A673 (cell line): ENCODE data around the gene ZNF775.

Source experiments
- EZH2 ChIP-seq: fragments of 200-600 bp; sonication (generic); IDR thresholded peaks from 2 replicates; pipeline ENCODE4 v1.6.1; 2017; ENCODE audit warnings: borderline replicate concordance, low read depth, mild to moderate bottlenecking, mixed read lengths, antibody characterized with exemption, low read length; ENCODE audit not compliant: poor library complexity, severe bottlenecking
- TF ChIP-seq, protein P1 (sequence below): fragments of 300-800, 200-600 bp; sonication (generic); conservative IDR thresholded peaks from 2 replicates; pipeline ENCODE4 v1.5.1; 2017; ENCODE audit warnings: low read depth, mild to moderate bottlenecking, antibody characterized with exemption, low read length, moderate library complexity, mixed read lengths

DNA sequence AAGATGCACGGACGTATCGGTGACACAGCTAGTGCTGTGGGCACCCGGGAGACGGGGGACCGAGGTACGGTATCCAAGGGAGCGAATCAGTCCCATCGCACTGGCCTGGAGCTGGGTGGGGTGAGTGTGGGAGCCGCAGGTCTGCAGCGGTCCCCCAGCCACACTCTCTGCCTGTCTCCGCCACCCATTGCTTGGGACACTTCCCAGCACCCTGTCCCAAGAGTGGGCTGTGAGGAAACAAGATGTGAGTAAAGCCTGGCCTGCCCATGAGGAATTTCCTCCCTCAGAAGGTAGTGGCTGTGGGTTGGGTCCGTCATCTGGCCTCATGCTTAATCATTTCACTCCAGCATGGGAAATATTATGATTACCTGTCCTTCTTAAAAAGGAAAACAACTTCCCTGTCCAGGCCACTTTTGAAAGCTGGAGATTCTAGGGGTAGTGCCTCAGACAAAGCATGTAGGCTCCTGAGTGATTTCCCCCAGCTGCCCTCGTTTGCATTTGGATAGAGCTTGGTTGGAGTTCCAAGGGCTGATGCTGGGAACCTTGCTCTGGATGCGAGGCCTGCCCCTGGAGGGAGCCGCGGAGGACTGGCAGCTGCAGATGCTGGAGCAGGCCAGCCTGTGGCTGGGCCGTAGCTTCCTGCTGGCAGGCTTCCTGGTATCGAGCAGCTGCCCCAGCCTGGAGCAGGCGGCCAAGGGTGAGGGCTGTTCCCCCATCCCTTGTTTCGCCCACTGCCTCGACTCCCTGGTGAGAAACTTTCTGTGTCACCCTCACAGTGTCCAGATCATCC is 49.6 kb upstream of the ZNF775 start:
- TF ChIP-seq, protein P1, sequence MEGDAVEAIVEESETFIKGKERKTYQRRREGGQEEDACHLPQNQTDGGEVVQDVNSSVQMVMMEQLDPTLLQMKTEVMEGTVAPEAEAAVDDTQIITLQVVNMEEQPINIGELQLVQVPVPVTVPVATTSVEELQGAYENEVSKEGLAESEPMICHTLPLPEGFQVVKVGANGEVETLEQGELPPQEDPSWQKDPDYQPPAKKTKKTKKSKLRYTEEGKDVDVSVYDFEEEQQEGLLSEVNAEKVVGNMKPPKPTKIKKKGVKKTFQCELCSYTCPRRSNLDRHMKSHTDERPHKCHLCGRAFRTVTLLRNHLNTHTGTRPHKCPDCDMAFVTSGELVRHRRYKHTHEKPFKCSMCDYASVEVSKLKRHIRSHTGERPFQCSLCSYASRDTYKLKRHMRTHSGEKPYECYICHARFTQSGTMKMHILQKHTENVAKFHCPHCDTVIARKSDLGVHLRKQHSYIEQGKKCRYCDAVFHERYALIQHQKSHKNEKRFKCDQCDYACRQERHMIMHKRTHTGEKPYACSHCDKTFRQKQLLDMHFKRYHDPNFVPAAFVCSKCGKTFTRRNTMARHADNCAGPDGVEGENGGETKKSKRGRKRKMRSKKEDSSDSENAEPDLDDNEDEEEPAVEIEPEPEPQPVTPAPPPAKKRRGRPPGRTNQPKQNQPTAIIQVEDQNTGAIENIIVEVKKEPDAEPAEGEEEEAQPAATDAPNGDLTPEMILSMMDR, result no peak
- no peak for TF ChIP-seq EZH2
